Measurements from ENCODE around the gene ZDHHC6. TPM values are rescaled to one million over a fixed set of nuclear protein-coding genes. Genes with fewer than 3 reads are reported as not detected.
A peak's percentile ranks its signal among the peaks of the same experiment; 100 is the strongest.
"Not testable (repeated sequence)": the region's sequence is repeated elsewhere in the genome, so short reads cannot be mapped to it uniquely, and the experiment has no call there.

Gene ZDHHC6
- total RNA-seq, 1 donor from 2014 or later = 24.8 TPM

- no peak overlapping the region for H3K27ac Mint-ChIP-seq (ENCODE audit: unreplicated experiment)
- peaks cover 8% of the 10 kb centered on the region for H3K4me1 Mint-ChIP-seq (ENCODE audit: low read depth, unreplicated experiment)
- H3K9me3 ChIP-seq (ENCODE audit: insufficient read depth, low read depth, low read length) = no peaks in the 10 kb centered on the region
- no peaks in the 10 kb centered on the region for H3K79me2 ChIP-seq (ENCODE audit: insufficient read depth, low read length)
- H2AFZ ChIP-seq (ENCODE audit: low read depth, low read length) = no peak overlapping the region
- H3K4me3 Mint-ChIP-seq (ENCODE audit: unreplicated experiment) = no peak overlapping the region
- H3K27me3 Mint-ChIP-seq (ENCODE audit: low read depth, unreplicated experiment) = no peaks in the 10 kb centered on the region
- TF ChIP-seq EZH2 (IDR thresholded peaks at IDR 0.05; ENCODE audit: insufficient read depth, low read length) (no peak), CTCF (IDR thresholded peaks at IDR 0.05; ENCODE audit: insufficient read depth, low read depth, low read length) (no peak)
- no peaks in the 10 kb centered on the region for H3K27me3 ChIP-seq (ENCODE audit: insufficient read depth, low read length)
- DNase-seq (ENCODE audit: low read depth) (no peak), FAIRE-seq (no peak)
- H3K4me1 ChIP-seq (ENCODE audit: insufficient read depth, low read length) = no peaks in the 10 kb centered on the region
- peaks cover 16% of the 10 kb centered on the region for H3K36me3 Mint-ChIP-seq (ENCODE audit: low read depth, unreplicated experiment)
- H4K20me1 ChIP-seq (ENCODE audit: insufficient read depth, low read length) = peaks cover 22% of the 10 kb centered on the region
- no peak overlapping the region for H3K9ac ChIP-seq (ENCODE audit: low read length)
- H3K9me3 Mint-ChIP-seq (ENCODE audit: unreplicated experiment) = peaks cover 6% of the 10 kb centered on the region
- peaks cover 5% of the 10 kb centered on the region for H3K36me3 ChIP-seq (ENCODE audit: insufficient read depth, low read length)
- H3K4me3 ChIP-seq (ENCODE audit: insufficient read depth, low read depth, low read length) = no peak overlapping the region
- H3K4me2 ChIP-seq (ENCODE audit: low read length) = no peak overlapping the region
- no peak overlapping the region for H3K27ac ChIP-seq (ENCODE audit: low read depth, low read length)
Measured at GRCh38 chr10:112465299-112465883, 18.7 kb upstream of the ZDHHC6 start.

- H4K20me1 ChIP-seq (ENCODE audit: insufficient read depth, low read length) = peaks cover 17% of the 10 kb centered on the region
- H3K9me3 ChIP-seq (ENCODE audit: insufficient read depth, low read depth, low read length); H3K79me2 ChIP-seq (ENCODE audit: insufficient read depth, low read length); H3K4me3 ChIP-seq (ENCODE audit: insufficient read depth, low read depth, low read length); H3K27me3 ChIP-seq (ENCODE audit: insufficient read depth, low read length); H3K4me2 ChIP-seq (ENCODE audit: low read length); H3K9me3 Mint-ChIP-seq (ENCODE audit: unreplicated experiment); H3K9ac ChIP-seq (ENCODE audit: low read length); H3K27me3 Mint-ChIP-seq (ENCODE audit: low read depth, unreplicated experiment); H2AFZ ChIP-seq (ENCODE audit: low read depth, low read length); H3K4me3 Mint-ChIP-seq (ENCODE audit: unreplicated experiment); H3K27ac ChIP-seq (ENCODE audit: low read depth, low read length); FAIRE-seq; DNase-seq (ENCODE audit: low read depth); H3K27ac Mint-ChIP-seq (ENCODE audit: unreplicated experiment); H3K4me1 ChIP-seq (ENCODE audit: insufficient read depth, low read length); H3K36me3 ChIP-seq (ENCODE audit: insufficient read depth, low read length): not testable (repeated sequence)
- peaks cover 14% of the 10 kb centered on the region for H3K36me3 Mint-ChIP-seq (ENCODE audit: low read depth, unreplicated experiment)
- H3K4me1 Mint-ChIP-seq (ENCODE audit: low read depth, unreplicated experiment) = peaks cover 12% of the 10 kb centered on the region
Measured at GRCh38 chr10:112464074-112464473, 17.4 kb upstream of the ZDHHC6 start.

DNA sequence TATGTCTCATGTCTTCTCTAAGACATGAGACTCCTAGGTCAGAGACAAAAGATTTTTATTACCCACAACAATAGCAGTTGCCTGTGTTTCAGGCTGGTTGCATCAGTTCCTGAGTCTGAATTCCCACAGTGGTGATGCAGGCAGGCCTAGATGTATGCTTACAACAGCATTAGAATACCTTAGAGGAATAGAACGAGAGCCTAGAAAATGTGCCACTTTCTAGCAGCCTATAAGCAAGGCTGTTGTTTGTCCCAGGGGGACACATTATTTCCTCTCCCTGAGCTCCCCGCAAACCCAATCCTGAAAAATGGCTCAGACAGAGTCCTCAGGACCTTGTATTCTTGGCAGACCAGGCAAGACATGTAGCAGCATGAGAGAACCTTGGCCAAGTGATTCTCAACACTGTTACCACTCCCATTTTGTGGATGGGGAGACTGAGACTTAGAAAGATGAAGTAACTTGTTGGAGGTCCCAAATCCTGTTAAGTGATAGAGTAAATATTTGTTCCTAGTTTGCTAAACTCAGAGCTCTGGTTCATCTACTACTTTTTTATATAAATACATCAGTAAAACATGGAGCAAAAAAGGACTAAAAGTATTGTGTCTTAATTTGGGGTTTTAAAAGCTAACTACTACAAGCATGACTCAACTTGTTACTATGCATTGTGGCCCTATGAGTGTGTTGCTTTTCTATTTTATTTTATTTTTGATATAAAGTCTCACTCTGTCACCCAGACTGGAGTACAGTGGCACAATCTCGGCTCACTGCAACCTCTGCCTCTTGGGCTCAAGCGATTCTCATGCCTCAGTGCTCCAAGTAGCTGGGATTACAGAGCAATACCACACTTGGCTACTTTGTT, 14.5 kb upstream of the ZDHHC6 start:
- Mint-ChIP-seq H3K4me1 (ENCODE audit: low read depth, unreplicated experiment) (peaks cover 16% of the 10 kb centered on the region), H3K4me3 (ENCODE audit: unreplicated experiment) (no peak overlapping the region), H3K9me3 (ENCODE audit: unreplicated experiment) (peaks cover 6% of the 10 kb centered on the region), H3K27ac (ENCODE audit: unreplicated experiment) (peak overlapping the region; percentile 99), H3K27me3 (ENCODE audit: low read depth, unreplicated experiment) (no peaks in the 10 kb centered on the region), H3K36me3 (ENCODE audit: low read depth, unreplicated experiment) (peaks cover 14% of the 10 kb centered on the region)
- DNase-seq (ENCODE audit: low read depth) (peak; percentile 41), FAIRE-seq (no peak)
- H3K27me3 ChIP-seq (ENCODE audit: insufficient read depth, low read length) = no peaks in the 10 kb centered on the region
- peaks cover 27% of the 10 kb centered on the region for H4K20me1 ChIP-seq (ENCODE audit: insufficient read depth, low read length)
- H3K4me1 ChIP-seq (ENCODE audit: insufficient read depth, low read length) = no peaks in the 10 kb centered on the region
- peaks cover 7% of the 10 kb centered on the region for H3K79me2 ChIP-seq (ENCODE audit: insufficient read depth, low read length)
- H3K9me3 ChIP-seq (ENCODE audit: insufficient read depth, low read depth, low read length) = no peaks in the 10 kb centered on the region
- peak overlapping the region; percentile 71 for H3K27ac ChIP-seq (ENCODE audit: low read depth, low read length)
- no peak for TF ChIP-seq CTCF (IDR thresholded peaks at IDR 0.05; ENCODE audit: insufficient read depth, low read depth, low read length)
- no peak for TF ChIP-seq EZH2 (IDR thresholded peaks at IDR 0.05; ENCODE audit: insufficient read depth, low read length)
- peaks cover 5% of the 10 kb centered on the region for H3K36me3 ChIP-seq (ENCODE audit: insufficient read depth, low read length)
- no peak overlapping the region for H2AFZ ChIP-seq (ENCODE audit: low read depth, low read length)
- peak overlapping the region; percentile 61 for H3K9ac ChIP-seq (ENCODE audit: low read length)
- no peak overlapping the region for H3K4me3 ChIP-seq (ENCODE audit: insufficient read depth, low read depth, low read length)
- no peak overlapping the region for H3K4me2 ChIP-seq (ENCODE audit: low read length)
